Panc1 (cell line): ENCODE data around the gene DIAPH2. TPM values are rescaled to one million over a fixed set of nuclear protein-coding genes. Genes with fewer than 3 reads are reported as not detected.

Experiments
- ATAC-seq: fragments of 200-7000 bp; cut with Tn5 transposase; 2 replicates; pipeline ENCODE4 v1.9.1; 2020; ENCODE audit warnings: mild to moderate bottlenecking, moderate library complexity
- BruUV-seq: library from RNA; stranded (reverse); fragments of 400-500 nt; replicated peaks from 2 replicates; lab custom pipeline; 2021; lab: Mats Ljungman, UMichigan
- CTCF ChIA-PET: fragments of 300-600 bp; sonication (Branson Sonifier 250); formaldehyde crosslinking; loops from one replicate; lab custom pipeline; 2022; ENCODE audit warnings: antibody characterized with exemption; lab: Charles Lee
- POLR2A ChIA-PET: fragments of 300-600 bp; sonication (Branson Sonifier 250); formaldehyde crosslinking; loops from one replicate; lab custom pipeline; 2022; ENCODE audit warnings: antibody characterized with exemption; lab: Charles Lee
- DNase-seq: peaks from one replicate; pipeline ENCODE4 v3.0.0-alpha.2; 2010; ENCODE audit warnings: low read depth, low spot score
- H3K27ac ChIP-seq: 2 replicates; pipeline ENCODE4 v1.5.1; 2011; ENCODE audit warnings: mild to moderate bottlenecking, low read length, inconsistent platforms
- H3K27me3 ChIP-seq: fragments of 200-500 bp; sonication (Bioruptor generic); 2 replicates; pipeline ENCODE4 v1.6.0; 2014; ENCODE audit warnings: low read length, inconsistent platforms; ENCODE audit not compliant: control insufficient read depth, insufficient read depth
- H3K36me3 ChIP-seq: fragments of 200-500 bp; sonication (Bioruptor generic); 2 replicates; pipeline ENCODE4 v1.5.1; 2014; ENCODE audit warnings: inconsistent platforms, mild to moderate bottlenecking, low read length, moderate library complexity; ENCODE audit not compliant: control insufficient read depth, insufficient read depth
- H3K4me1 ChIP-seq: 2 replicates; pipeline ENCODE4 v1.5.1; 2011; ENCODE audit warnings: inconsistent platforms, mild to moderate bottlenecking, low read length, moderate library complexity; ENCODE audit not compliant: control insufficient read depth, insufficient read depth
- H3K4me3 ChIP-seq, 2 experiments: 2 replicates each; pipeline ENCODE4 v1.5.1; 2011 to 2012; ENCODE audit warnings: low read depth in 2 of 2, low read length in 2 of 2, mild to moderate bottlenecking in 2 of 2, inconsistent platforms in 1 of 2, moderate library complexity in 1 of 2
- H3K9me3 ChIP-seq: fragments of 200-500 bp; sonication (Bioruptor generic); 2 replicates; pipeline ENCODE4 v1.5.1; 2014; ENCODE audit warnings: low read depth, mild to moderate bottlenecking, inconsistent platforms, low read length, moderate library complexity; ENCODE audit not compliant: control insufficient read depth, insufficient read depth
- POLR2AphosphoS5 ChIP-seq: IDR thresholded peaks from 2 replicates; pipeline ENCODE4 v1.6.1; 2012; ENCODE audit warnings: mild to moderate bottlenecking, low read depth, low read length, moderate library complexity
- REST ChIP-seq, 2 experiments: IDR thresholded peaks; 2 replicates each; pipeline ENCODE4 v1.6.1; 2011 to 2012; ENCODE audit warnings: low read depth in 2 of 2, control low read depth in 1 of 2, low read length in 1 of 2, mild to moderate bottlenecking in 1 of 2, moderate library complexity in 1 of 2; ENCODE audit not compliant: insufficient read depth in 1 of 2
- SIN3A ChIP-seq: IDR thresholded peaks from 2 replicates; pipeline ENCODE4 v1.6.1; 2012; ENCODE audit warnings: low read depth, mild to moderate bottlenecking, low read length, moderate library complexity, borderline replicate concordance; ENCODE audit not compliant: insufficient read depth
- TCF7L2 ChIP-seq: IDR thresholded peaks from 2 replicates; pipeline ENCODE4 v1.6.1; 2011; ENCODE audit warnings: mild to moderate bottlenecking, low read depth, low read length, inconsistent platforms
- in situ Hi-C: cut with HindIII; loops from 2 replicates; pipeline ENCODE4 v1.10.0; 2016; ENCODE audit warnings: low sequenced_read_pairs, low pct_unique_long_range_greater_than_20kb
- intact Hi-C: fragments of 100-400 bp; cut with micrococcal nuclease; formaldehyde crosslinking; loops from one replicate; pipeline ENCODE4 v1.10.0; 2022; ENCODE audit not compliant: unreplicated experiment
- total RNA-seq: library from RNA; stranded (reverse); gene quantifications from one replicate; pipeline ENCODE4 v1.2.1, GENCODE V29; 2021; ENCODE audit not compliant: unreplicated experiment
- TF ChIP-seq, protein P1 (sequence below): fragments of 450-650 bp; IDR thresholded peaks from 2 replicates; pipeline ENCODE4 v1.5.1; 2017; ENCODE audit warnings: mild to moderate bottlenecking

Gene DIAPH2
- total RNA-seq, 1 experiment from 2014 or later, result 17.0 TPM

GRCh38 chrX:96761566-96761965 is 76.9 kb downstream of the DIAPH2 start:
- H3K27me3 ChIP-seq, result no peaks in the 10 kb centered on the region
- intact Hi-C loops (no loop called here), in situ Hi-C loops (no loop called here)
- no peak overlapping the region for H3K4me3 ChIP-seq
- H3K36me3 ChIP-seq, result no peaks in the 10 kb centered on the region; the same call in 1 of the 2 replicates
- H3K4me1 ChIP-seq, result no peaks in the 10 kb centered on the region
- ATAC-seq (no peak), DNase-seq (no peak)
- ChIA-PET POLR2A (no interaction called here), CTCF (no interaction called here)
- TF ChIP-seq TCF7L2 (no peak), SIN3A (no peak), REST (IDR thresholded peaks at IDR 0.05; ENCODE audit: insufficient read depth in 1 of 2, low read depth in 2 of 2, low read length in 1 of 2) (no peak), POLR2AphosphoS5 (no peak)
- TF ChIP-seq, protein P1, sequence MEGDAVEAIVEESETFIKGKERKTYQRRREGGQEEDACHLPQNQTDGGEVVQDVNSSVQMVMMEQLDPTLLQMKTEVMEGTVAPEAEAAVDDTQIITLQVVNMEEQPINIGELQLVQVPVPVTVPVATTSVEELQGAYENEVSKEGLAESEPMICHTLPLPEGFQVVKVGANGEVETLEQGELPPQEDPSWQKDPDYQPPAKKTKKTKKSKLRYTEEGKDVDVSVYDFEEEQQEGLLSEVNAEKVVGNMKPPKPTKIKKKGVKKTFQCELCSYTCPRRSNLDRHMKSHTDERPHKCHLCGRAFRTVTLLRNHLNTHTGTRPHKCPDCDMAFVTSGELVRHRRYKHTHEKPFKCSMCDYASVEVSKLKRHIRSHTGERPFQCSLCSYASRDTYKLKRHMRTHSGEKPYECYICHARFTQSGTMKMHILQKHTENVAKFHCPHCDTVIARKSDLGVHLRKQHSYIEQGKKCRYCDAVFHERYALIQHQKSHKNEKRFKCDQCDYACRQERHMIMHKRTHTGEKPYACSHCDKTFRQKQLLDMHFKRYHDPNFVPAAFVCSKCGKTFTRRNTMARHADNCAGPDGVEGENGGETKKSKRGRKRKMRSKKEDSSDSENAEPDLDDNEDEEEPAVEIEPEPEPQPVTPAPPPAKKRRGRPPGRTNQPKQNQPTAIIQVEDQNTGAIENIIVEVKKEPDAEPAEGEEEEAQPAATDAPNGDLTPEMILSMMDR, result no peak
- no peak overlapping the region for H3K27ac ChIP-seq
- BruUV-seq, result no TSS peak
- H3K9me3 ChIP-seq, result no peaks in the 10 kb centered on the region

DNA sequence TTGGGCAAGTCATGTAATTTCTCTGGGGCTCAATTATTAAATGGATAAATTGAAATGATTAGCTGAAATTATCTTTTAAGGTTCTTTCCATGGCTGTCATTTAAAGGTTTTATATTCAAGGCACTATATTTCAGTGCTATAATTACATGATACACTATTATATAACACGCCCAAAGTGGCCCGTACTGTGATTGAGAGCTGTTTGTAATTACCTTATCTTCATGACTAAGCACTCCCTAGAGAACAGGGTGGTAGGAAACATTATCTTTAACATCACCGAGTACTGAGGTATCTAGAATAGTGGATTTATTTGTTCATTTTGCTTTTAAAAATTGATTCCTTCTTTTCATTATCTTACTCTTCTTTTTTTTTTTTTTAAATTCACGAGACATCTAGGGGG is 79.0 kb downstream of the DIAPH2 start:
- no peak overlapping the region for H3K4me3 ChIP-seq
- in situ Hi-C loops (no loop called here), intact Hi-C loops (no loop called here)
- TF ChIP-seq REST (IDR thresholded peaks at IDR 0.05; ENCODE audit: insufficient read depth in 1 of 2, low read depth in 2 of 2, low read length in 1 of 2) (no peak), POLR2AphosphoS5 (no peak), SIN3A (no peak), TCF7L2 (no peak)
- TF ChIP-seq, protein P1, result no peak
- no TSS peak for BruUV-seq
- no peak for DNase-seq
- ATAC-seq, result no peak
- no peaks in the 10 kb centered on the region; the same call in 1 of the 2 replicates for H3K36me3 ChIP-seq
- H3K27me3 ChIP-seq, result no peaks in the 10 kb centered on the region
- no peaks in the 10 kb centered on the region for H3K9me3 ChIP-seq
- no peak overlapping the region for H3K27ac ChIP-seq
- H3K4me1 ChIP-seq, result no peaks in the 10 kb centered on the region
- ChIA-PET CTCF (no interaction called here), POLR2A (no interaction called here)
